Activated CD4-positive, alpha-beta memory T cell treated with anti-CD3 and anti-CD28 coated beads, Interleukin-2, amount 10 ng/mL, durations not matched to agents 7 days and 5 days (primary cell): Measurements from ENCODE around the gene ATG12. TPM values are rescaled to one million over a fixed set of nuclear protein-coding genes. Genes with fewer than 3 reads are reported as not detected.
"Not testable (repeated sequence)": the region's sequence is repeated elsewhere in the genome, so short reads cannot be mapped to it uniquely, and the experiment has no call there.

Experiments
- CTCF ChIA-PET: fragments of 350-600 bp; sonication (Branson Sonifier 250); formaldehyde crosslinking; loops from one replicate; lab custom pipeline; 2021; ENCODE audit warnings: antibody characterized with exemption, inconsistent platforms; lab: Charles Lee
- POLR2A ChIA-PET: fragments of 350-600 bp; sonication (Branson Sonifier 250); formaldehyde crosslinking; loops from one replicate; lab custom pipeline; 2021; ENCODE audit warnings: antibody characterized with exemption; lab: Charles Lee
- DNase-seq: peaks from one replicate; pipeline ENCODE4 v3.0.0-alpha.2; 2020
- H3K27ac Mint-ChIP-seq: one replicate; pipeline ENCODE4 v1.8.0; 2021; ENCODE audit warnings: mild to moderate bottlenecking, mixed read lengths
- H3K27me3 Mint-ChIP-seq: one replicate; pipeline ENCODE4 v1.8.0; 2021; ENCODE audit warnings: mixed read lengths
- H3K36me3 Mint-ChIP-seq: one replicate; pipeline ENCODE4 v1.8.0; 2021; ENCODE audit warnings: low read depth, mixed read lengths
- H3K4me1 Mint-ChIP-seq: one replicate; pipeline ENCODE4 v1.8.0; 2021; ENCODE audit warnings: mixed read lengths
- H3K4me3 Mint-ChIP-seq: one replicate; pipeline ENCODE4 v1.8.0; 2021; ENCODE audit warnings: mild to moderate bottlenecking, mixed read lengths
- H3K9me3 Mint-ChIP-seq: one replicate; pipeline ENCODE4 v1.8.0; 2021; ENCODE audit warnings: mixed read lengths
- total RNA-seq, 2 experiments: library from RNA; stranded (reverse); gene quantifications; one replicate each; pipeline ENCODE4 v1.2.3, GENCODE V29; 2021

Gene ATG12
- total RNA-seq, 2 experiments from 2014 or later = 45.5 to 49.0 TPM

DNA sequence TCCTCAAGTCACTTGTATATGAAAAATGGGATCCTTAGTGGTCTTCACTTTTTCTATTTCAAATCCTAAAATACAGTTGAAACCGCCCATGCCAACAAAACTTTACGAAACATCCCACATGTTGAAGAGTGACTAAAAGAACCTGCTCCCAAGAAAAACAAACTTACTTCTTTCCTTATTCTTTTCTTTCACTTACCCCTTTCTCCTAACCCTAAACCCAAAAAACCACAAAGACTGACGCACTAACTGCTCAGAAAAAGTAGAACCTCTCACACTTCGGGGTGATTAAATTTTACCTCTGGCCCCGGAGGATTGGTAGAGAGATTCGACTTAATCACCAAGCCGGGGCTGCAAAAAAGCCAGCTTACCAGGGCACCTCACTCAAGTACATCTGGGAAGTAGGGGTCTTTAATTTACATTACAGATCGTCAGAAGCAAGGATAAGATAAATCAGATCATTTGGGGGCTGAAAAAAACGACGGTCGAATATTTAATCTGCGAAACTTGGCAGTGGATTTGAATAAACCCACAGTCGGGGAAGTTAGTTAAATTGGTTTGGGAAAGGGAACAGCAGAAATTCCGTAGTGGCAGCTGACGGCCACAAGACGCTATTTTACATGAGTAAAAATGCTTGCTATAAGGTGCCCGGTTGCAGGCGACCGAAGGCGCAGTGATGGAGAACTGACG lies 26.2 kb downstream of the ATG12 start:
- no peak for DNase-seq
- H3K27ac Mint-ChIP-seq = no peak overlapping the region
- no peaks in the 10 kb centered on the region for H3K9me3 Mint-ChIP-seq
- no peaks in the 10 kb centered on the region for H3K36me3 Mint-ChIP-seq
- CTCF ChIA-PET = interaction anchor here (3.4 kb wide), 1 partner anchor 180 kb away, joined by 13 read pairs; no protein-coding TSS in a partner anchor
- POLR2A ChIA-PET = interaction anchor here (1.7 kb wide), 1 partner anchor 26 kb away, joined by 5 read pairs; the partner anchor contains the start of genes AP3S1 and ATG12
- peaks cover 46% of the 10 kb centered on the region for H3K4me1 Mint-ChIP-seq
- peak overlapping the region; percentile 23 for H3K4me3 Mint-ChIP-seq
- H3K27me3 Mint-ChIP-seq = peaks cover 79% of the 10 kb centered on the region

DNA sequence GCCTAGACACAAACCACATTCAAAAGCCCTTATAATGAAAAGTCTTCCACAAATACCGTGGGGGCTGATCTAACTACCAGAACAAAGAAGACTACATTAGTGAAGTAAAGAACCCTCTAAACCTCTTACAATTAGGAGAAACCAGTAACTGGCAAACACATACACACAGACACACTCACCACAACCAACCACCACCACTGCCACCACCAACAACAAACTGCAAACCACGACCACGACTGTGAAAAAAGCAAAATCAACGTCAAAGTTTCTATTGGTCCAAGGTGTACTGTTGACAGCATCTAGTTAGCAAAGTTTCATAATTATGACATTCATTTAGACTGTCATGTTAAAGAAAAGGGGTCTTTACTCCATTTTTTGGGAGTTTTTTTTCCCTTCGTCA lies 27.6 kb downstream of the ATG12 start:
- Mint-ChIP-seq H3K4me3 (no peak overlapping the region), H3K27ac (no peak overlapping the region), H3K36me3 (no peaks in the 10 kb centered on the region), H3K27me3 (peaks cover 68% of the 10 kb centered on the region), H3K9me3 (no peaks in the 10 kb centered on the region), H3K4me1 (peaks cover 61% of the 10 kb centered on the region)
- ChIA-PET CTCF (interaction anchor here (3.4 kb wide), 1 partner anchor 179 kb away, joined by 13 read pairs; no protein-coding TSS in a partner anchor), POLR2A (no interaction called here)
- DNase-seq = peak; percentile 34

DNA sequence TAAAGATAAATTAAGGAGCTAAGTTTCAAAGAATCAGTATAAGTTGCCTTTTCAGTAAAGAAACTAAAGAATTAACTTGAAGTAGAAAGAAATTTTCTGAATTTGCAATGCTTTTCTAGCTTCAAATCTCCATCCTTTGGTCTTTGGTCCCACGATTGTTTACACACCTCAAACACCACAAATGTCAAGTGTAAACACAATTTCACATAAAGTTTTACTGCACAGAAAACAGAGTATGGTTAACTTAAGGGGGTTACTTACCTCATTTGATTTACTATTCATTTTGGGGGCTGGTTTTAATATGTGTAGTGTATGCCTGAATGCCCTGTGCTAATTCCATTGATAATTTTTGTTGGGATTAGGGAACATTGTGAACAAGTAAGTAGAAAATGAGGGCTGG lies 29.0 kb downstream of the ATG12 start:
- Mint-ChIP-seq H3K4me1 (peaks cover 73% of the 10 kb centered on the region), H3K4me3 (no peak overlapping the region), H3K36me3 (peaks cover 3% of the 10 kb centered on the region), H3K9me3 (no peaks in the 10 kb centered on the region), H3K27ac (no peak overlapping the region), H3K27me3 (peaks cover 55% of the 10 kb centered on the region)
- ChIA-PET CTCF (interaction anchor here (3.4 kb wide), 1 partner anchor 177 kb away, joined by 13 read pairs; no protein-coding TSS in a partner anchor), POLR2A (no interaction called here)
- DNase-seq = no peak

DNA sequence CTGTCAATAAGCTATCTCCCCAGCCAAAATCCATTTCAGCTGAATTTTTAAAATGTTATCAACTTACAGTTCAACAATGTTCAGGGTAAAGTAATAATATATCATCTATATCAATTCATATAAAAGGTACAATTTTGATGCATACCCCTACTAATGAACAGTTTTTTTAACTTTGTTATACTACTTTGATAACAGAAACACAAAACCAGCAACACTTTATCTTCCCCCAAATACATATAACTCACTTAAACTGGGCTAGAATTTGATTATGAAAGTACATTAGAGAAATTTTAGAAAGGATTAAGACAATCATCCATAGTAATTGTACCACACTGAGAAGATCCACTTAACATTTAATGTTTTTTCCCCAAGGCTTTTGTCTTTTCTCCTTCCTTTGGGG lies 30.0 kb downstream of the ATG12 start:
- no peak overlapping the region for H3K4me3 Mint-ChIP-seq
- POLR2A ChIA-PET = no interaction called here
- peaks cover 48% of the 10 kb centered on the region for H3K27me3 Mint-ChIP-seq
- peaks cover 78% of the 10 kb centered on the region for H3K4me1 Mint-ChIP-seq
- CTCF ChIA-PET = interaction anchor here (0.7 kb wide), 1 partner anchor 27 kb away, joined by 3 read pairs; no protein-coding TSS in a partner anchor
- H3K36me3 Mint-ChIP-seq = peaks cover 4% of the 10 kb centered on the region
- H3K27ac Mint-ChIP-seq = no peak overlapping the region
- DNase-seq = no peak
- no peaks in the 10 kb centered on the region for H3K9me3 Mint-ChIP-seq

DNA sequence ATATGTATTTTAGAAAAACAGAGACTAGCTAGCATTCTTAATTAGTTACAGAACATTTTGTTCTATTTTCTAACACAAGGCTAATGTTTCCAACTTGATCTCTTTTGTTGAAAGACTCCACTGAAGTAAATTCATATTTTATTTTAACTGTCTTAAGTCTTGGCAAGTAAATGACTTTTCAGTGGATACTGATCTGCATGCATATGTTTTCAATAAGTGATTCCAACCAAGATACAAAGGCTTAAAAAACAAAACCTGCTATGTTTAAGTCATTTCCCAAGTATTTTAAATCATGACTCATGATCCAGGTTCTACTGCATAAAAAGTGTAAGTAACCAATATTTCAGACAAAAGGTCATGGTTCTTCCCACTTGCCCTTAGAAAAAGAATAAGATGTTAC lies 30.6 kb downstream of the ATG12 start:
- ChIA-PET CTCF (interaction anchor here (0.7 to 1.2 kb wide), 3 partner anchors 23 to 182 kb away, joined by 3 to 4 read pairs (median 3); no protein-coding TSS in a partner anchor), POLR2A (interaction anchor here (1.6 to 1.7 kb wide), 2 partner anchors 11 to 30 kb away, joined by 4 to 5 read pairs; no protein-coding TSS in a partner anchor)
- Mint-ChIP-seq H3K4me3 (no peak overlapping the region), H3K27me3 (peaks cover 44% of the 10 kb centered on the region), H3K9me3 (no peaks in the 10 kb centered on the region), H3K27ac (no peak overlapping the region), H3K4me1 (peaks cover 77% of the 10 kb centered on the region), H3K36me3 (peaks cover 4% of the 10 kb centered on the region)
- DNase-seq = no peak

DNA sequence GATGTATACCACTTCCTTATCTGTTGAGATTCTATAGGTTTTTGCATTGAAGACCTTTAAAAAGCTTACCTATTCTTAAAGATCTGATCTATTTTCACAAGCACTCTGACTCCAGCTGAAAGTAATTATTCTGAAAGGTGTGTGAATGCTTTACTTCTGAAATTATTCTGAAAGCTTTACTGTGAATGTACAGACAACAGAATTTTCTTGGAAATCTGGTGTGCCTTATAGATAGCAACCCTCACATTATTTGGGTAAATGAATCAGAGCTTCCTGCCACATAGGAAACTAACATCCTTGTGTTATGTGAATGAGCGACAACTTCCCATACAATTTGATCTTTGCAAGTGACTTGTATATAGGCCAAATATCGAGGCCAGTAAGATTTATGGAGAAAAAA lies 31.4 kb downstream of the ATG12 start:
- Mint-ChIP-seq H3K36me3 (peaks cover 4% of the 10 kb centered on the region), H3K27me3 (peaks cover 36% of the 10 kb centered on the region), H3K4me3 (no peak overlapping the region), H3K9me3 (no peaks in the 10 kb centered on the region), H3K27ac (peak overlapping the region; percentile 7), H3K4me1 (peaks cover 69% of the 10 kb centered on the region)
- no peak for DNase-seq
- POLR2A ChIA-PET = interaction anchor here (0.6 to 1.7 kb wide), 4 partner anchors 10 to 741 kb away, joined by 3 to 5 read pairs (median 4); no protein-coding TSS in a partner anchor
- CTCF ChIA-PET = interaction anchor here (0.8 to 1.3 kb wide), 4 partner anchors 24 to 181 kb away, joined by 3 to 4 read pairs (median 3); no protein-coding TSS in a partner anchor

DNA sequence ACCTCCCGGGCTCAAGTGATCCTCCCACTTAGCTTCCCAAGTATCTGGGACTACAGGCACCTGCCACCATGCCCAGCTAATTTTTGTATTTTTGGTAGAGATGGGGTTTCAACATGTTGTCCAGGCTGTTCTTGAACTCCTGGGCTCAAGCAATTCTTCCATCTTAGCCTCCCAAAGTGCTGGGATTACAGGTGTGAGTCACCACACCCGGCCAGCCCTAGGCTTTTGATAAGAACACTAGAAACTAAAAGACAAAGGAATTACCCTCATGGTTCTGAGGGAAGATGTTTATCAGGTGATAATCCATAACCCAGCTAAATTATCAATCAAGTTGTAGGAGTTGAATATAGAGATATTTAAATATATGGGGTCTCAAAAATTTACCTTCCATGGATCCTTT lies 33.3 kb downstream of the ATG12 start:
- CTCF ChIA-PET = not testable (repeated sequence)

DNA sequence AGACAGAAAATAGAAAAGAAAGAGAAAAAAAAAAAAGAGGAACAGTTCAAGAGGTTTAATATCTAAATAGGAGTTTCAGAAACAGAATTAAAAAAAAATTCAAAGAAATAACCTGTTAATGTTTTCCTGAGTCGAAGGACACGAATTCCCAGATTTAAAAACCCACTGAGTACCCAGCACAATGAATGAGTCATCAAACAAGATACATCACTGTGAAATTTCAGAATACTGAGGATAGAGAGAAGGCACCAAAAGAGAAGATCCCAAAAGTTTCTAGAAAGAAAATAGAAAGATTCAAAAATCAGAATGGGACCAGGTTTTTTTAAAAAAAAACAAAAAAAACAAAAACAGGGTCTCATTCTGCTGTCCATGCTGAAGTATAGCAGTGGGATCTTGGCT lies 33.7 kb downstream of the ATG12 start:
- no peak overlapping the region for H3K4me3 Mint-ChIP-seq
- peaks cover 4% of the 10 kb centered on the region for H3K36me3 Mint-ChIP-seq
- H3K4me1 Mint-ChIP-seq = peaks cover 50% of the 10 kb centered on the region
- H3K27ac Mint-ChIP-seq = no peak overlapping the region
- no peak for DNase-seq
- POLR2A ChIA-PET = no interaction called here
- no peaks in the 10 kb centered on the region for H3K9me3 Mint-ChIP-seq
- CTCF ChIA-PET = interaction anchor here (1.2 kb wide), 1 partner anchor 173 kb away, joined by 5 read pairs; no protein-coding TSS in a partner anchor
- H3K27me3 Mint-ChIP-seq = peaks cover 19% of the 10 kb centered on the region

More for the DNA sequence above, 33.3 kb downstream of the ATG12 start:
- not testable (repeated sequence) for H3K36me3 Mint-ChIP-seq, H3K9me3 Mint-ChIP-seq, H3K27ac Mint-ChIP-seq, DNase-seq, H3K4me3 Mint-ChIP-seq
- Mint-ChIP-seq H3K4me1 (peaks cover 52% of the 10 kb centered on the region), H3K27me3 (peaks cover 22% of the 10 kb centered on the region)
- POLR2A ChIA-PET = interaction anchor here (1.6 kb wide), 1 partner anchor 34 kb away, joined by 3 read pairs; no protein-coding TSS in a partner anchor

DNA sequence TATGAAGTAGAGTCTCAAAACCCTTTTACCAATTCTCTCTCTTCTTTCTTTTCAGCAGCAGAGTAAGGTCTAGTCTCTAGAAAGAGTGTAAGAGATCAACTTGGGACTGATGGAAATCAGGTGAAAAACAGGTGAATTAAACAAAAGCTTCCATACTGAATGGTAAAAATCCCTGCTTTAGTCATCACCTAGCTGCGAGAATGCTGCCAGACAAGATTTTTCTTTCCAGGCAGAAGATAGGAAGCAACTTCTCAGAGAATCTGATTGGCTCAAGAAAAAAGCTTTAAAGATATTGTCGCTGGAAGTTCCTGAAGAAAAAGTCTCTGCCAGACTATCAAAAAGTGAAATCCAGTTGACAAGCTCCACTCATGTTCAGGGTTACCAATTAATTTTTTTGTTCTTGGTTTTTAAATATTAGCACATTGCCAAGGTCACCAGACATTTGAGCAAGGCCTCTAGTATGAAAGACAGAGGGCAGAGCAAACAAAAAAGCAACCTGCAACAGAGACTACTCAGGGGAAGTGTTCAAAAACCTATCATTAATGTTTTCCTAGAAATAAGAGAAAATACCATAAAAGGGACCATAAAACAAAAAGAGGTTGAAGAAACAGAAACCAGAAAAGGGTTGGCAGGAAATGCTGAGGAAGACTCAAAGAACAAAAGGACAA lies 34.2 kb downstream of the ATG12 start:
- Mint-ChIP-seq H3K9me3 (no peaks in the 10 kb centered on the region), H3K27me3 (peaks cover 18% of the 10 kb centered on the region), H3K36me3 (peaks cover 4% of the 10 kb centered on the region), H3K27ac (peak overlapping the region; percentile 16), H3K4me1 (peaks cover 49% of the 10 kb centered on the region), H3K4me3 (no peak overlapping the region)
- no peak for DNase-seq
- ChIA-PET POLR2A (interaction anchor here (1.2 kb wide), 1 partner anchor 28 kb away, joined by 4 read pairs; no protein-coding TSS in a partner anchor), CTCF (interaction anchor here (0.9 to 1.2 kb wide), 2 partner anchors 10 to 172 kb away, joined by 3 to 5 read pairs; no protein-coding TSS in a partner anchor)

DNA sequence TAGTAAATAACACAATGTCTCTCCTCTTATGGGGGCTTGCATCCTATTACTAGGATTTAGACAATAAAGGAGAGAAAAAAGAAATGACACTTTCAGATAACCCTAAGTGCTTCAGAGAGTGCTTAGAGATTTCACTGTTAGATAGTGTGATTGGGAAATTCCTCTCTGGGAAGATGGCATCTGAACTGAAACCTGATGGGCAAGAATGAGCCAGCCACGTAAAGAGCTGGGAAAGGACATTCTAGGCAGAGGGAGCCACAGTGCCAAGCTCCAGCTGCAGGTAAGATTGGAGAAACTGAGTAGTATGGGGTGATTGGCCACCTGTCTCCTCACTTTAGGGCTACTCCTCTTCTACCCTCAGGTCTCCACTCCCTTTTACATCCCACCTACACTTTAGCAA lies 39.4 kb downstream of the ATG12 start:
- Mint-ChIP-seq H3K27ac (no peak overlapping the region), H3K27me3 (peaks cover 11% of the 10 kb centered on the region), H3K36me3 (no peaks in the 10 kb centered on the region), H3K4me1 (peaks cover 9% of the 10 kb centered on the region), H3K9me3 (no peaks in the 10 kb centered on the region), H3K4me3 (no peak overlapping the region)
- ChIA-PET CTCF (no interaction called here), POLR2A (no interaction called here)
- DNase-seq = no peak

DNA sequence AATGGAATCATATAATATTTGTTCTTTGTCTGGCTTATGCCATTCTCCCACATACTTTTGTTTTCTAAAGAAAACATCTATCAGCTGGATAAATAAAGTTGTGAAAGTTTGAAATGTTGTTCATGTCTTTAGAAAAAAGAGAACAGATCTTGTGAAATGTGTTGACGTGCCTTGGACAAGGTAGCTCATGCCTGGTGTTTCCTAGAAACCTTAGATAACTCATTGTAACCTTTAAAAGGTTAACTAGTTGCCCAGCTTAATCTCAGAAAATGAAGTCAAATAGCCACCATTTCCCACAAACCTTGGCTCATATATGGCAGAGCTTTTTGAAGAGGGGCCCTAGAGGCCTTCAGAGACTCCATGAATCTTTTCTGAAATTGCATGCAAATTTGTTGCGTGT lies 40.2 kb downstream of the ATG12 start:
- POLR2A ChIA-PET = no interaction called here

DNA sequence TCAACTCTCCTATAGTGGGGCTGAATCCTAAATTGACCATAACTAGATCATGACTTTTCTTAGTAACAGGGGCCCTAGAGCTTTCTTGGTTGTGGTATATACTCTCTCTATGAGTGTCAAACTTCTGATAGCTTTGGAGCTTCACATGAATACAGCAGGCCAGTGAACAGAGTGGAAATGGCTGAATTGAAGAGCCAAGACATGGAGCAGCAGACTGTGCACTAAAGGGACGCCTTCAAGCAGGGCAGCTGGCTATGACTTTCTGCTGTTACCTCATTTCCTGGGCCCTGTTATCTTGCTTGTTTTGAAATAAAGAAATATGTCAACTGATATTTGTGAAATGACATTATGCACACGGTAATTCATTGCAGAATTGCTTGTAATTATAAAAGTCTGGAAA lies 41.3 kb downstream of the ATG12 start:
- no peak for DNase-seq
- Mint-ChIP-seq H3K4me1 (peaks cover 5% of the 10 kb centered on the region), H3K4me3 (no peak overlapping the region), H3K9me3 (no peaks in the 10 kb centered on the region), H3K27ac (no peak overlapping the region), H3K27me3 (peaks cover 14% of the 10 kb centered on the region), H3K36me3 (no peaks in the 10 kb centered on the region)
- CTCF ChIA-PET = interaction anchor here (1.2 kb wide), 1 partner anchor 133 kb away, joined by 4 read pairs; no protein-coding TSS in a partner anchor
- POLR2A ChIA-PET = interaction anchor here (1.5 kb wide), 1 partner anchor 10 kb away, joined by 5 read pairs; no protein-coding TSS in a partner anchor

More for the DNA sequence above, 40.2 kb downstream of the ATG12 start:
- Mint-ChIP-seq H3K9me3 (no peaks in the 10 kb centered on the region), H3K27me3 (peaks cover 14% of the 10 kb centered on the region), H3K27ac (no peak overlapping the region), H3K4me3 (no peak overlapping the region), H3K4me1 (peaks cover under 1% of the 10 kb centered on the region), H3K36me3 (no peaks in the 10 kb centered on the region)
- CTCF ChIA-PET = no interaction called here
- DNase-seq = no peak
